B cell (primary cell): Measurements from ENCODE around the gene GALM.

Experiments
- CTCF ChIP-seq: fragments of 200-600 bp; IDR thresholded peaks from one replicate; pipeline ENCODE4 v1.8.0; 2022; ENCODE audit warnings: antibody characterized with exemption, mild to moderate bottlenecking
- EZH2 ChIP-seq: IDR thresholded peaks from 2 replicates; pipeline ENCODE4 v1.6.1; 2012; ENCODE audit warnings: borderline replicate concordance, low read depth, mild to moderate bottlenecking, moderate library complexity, low read length; ENCODE audit not compliant: insufficient read depth, poor library complexity, severe bottlenecking

- TF ChIP-seq CTCF (no peak), EZH2 (no peak)
Observed at GRCh38 chr2:38783586-38783985, 117.7 kb downstream of the GALM start.
